GM18499 (cell line): ENCODE measurements around the gene HEYL.

Experiments used
- ATAC-seq: cut with Tn5 transposase; IDR thresholded peaks from one replicate; pipeline ENCODE4 v1.9.1; 2021; ENCODE audit warnings: moderate number of reproducible peaks; ENCODE audit not compliant: insufficient read depth, unreplicated experiment

Gene HEYL

DNA sequence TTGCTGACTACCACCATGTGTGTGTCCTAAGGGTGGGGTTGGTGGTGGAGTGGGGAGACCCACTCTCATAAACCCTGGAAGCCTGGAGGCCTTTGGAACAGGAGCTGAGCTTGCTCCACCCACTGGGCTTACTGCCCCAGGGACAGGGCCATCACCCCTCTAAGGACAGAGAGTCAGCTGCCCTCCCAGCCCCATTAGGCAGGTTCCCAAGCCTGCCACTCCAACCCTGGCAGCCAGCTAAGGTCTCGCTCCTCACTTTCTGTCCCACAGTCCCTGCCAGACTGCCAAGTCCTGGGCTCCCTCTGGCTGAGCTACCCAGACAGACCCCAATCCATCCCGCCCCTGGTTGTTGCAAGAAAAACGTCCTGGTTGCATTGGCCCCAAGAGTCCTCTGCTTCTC, 28.7 kb upstream of the HEYL start:
- no peak for ATAC-seq

DNA sequence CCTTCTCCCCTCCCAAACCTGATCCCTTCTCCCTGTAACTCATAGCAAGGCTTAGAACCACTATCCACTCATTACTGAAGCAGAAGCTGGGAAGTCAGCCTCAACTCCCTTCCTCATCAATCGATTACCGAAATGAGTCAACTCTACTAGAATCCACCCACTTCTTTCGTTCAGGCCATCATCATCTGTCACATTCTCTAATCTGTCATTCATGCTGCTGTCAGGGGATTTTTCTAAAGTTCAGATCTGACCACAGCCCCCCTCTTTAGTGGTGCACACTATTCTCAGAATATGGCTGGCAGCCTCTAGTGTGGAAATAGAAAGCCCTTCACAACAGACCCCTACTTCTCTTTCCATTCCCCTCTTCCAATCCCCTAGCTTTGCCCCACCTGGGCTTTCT, 27.3 kb upstream of the HEYL start:
- peak; percentile 67 for ATAC-seq

DNA sequence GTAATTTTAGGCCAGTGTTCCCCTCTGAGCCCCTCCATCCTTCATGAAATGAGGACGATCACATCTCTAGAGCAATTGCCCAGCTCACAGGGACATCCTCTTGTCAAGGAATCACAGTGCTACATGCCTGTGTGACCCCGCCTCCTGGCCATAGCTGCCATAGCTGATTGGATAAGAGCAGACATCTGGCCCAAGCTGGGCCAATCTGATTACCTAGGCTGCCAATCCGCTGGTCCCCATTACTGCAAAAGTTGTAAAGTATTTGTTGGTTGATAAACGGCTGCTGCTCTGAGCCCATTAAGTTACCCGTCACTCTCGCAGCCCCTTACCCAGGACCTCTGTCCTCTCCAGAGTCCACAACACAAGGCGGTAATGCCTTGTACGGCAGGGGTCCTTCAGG, 24.1 kb upstream of the HEYL start:
- ATAC-seq = no peak

DNA sequence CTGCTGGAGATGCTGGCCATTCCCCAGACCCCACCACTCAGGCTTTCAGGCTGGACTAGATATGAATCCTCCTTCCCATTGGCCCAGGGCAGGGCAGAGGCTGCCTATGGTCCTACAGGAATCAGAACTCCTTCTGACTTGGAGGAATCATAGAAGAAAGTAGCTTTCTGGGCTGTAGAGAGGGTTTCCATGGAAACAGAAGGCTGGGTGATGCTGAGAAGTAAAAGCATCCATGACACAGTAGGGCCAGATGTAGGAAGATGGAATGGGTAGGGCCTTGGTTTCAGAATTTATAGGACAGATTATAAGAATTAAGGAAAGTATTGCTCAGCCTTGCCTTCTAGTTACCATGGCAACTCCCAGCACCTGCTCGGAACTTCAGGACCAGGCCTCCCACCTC, 23.4 kb upstream of the HEYL start:
- ATAC-seq = no peak

DNA sequence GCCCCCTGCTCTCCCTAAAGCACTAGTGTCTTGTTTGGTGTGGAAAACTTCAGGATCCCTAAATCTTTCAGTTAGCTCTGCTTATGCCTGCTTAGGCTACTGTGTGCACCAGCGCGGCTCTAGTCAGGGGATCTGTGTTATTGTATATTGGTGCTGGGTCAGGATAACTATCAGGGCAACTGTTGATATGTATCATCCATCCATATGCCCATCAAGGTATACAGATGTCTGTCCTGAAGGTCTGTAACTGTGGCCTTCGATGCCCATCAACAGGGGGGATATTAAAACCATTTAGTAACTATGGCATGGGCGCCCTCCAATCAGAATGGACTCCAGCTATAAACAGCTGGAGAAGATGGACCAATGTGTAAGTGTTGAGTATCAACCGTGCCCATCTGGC, 20.1 kb upstream of the HEYL start:
- ATAC-seq = no peak

DNA sequence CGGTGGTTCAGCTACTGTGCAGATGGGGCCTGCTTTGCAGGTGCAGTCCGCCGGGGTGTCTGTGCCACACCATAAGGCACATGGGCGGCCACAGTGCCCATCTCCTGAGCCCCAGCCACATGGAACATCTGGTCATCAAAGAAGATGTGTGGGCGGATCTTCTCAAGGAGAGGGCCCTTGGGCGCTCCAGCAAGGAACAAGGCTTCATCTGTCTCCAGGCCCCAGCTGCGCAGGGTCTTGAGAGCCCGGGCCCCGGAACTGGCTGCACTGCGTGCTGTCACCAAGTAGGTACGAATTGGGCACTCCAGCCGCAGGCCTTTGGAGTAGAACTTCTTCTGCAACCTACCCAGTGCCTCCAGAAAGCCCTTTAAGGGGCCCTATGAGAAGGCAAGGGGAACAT, 19.7 kb upstream of the HEYL start:
- no peak for ATAC-seq

DNA sequence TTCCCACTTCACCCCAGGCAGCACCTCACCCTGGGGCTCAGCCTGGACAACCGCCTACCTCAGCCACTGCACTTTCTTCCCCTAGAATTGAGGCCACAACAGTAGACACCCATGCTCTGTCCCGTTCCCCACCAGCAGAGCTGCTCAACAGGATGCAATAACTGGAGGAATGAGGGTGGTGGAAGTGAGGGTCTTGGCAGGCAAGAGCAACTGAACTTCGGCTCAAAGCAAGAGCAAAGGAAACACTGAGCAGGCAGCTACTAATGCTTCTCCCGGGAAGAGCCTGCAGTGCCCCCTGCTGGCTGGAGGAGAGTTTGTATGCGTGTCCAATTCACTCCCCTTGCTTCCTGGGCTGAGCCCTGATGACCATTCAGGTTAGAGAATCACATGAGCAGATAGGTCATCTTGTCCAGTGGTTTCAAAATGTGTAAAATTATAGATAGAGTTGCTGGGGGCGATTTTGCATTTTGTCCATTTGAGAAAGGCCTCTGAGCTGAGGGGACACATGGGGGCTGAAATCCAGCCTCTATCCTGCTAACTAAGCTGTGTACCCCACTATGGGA, 18.6 kb upstream of the HEYL start:
- no peak for ATAC-seq

DNA sequence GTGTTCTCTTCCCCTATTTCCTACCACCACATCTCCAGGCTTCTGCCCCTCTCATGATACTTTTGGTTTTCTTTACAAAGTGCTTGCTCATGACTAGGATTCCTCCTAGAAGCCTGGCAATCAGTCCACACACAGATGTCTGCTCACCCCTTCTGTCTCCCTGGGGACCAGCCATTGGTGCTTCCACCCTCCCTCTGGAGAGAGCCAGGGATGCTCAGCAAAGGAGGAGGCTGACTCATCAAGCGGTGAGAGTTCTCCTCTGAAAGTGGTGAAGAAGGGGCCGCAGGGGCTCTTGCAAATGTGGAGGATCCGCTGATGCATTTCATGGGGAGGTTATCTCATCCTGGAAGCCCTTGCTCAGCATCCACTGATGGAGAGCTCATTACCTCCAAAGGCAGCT, 18.0 kb upstream of the HEYL start:
- no peak for ATAC-seq

DNA sequence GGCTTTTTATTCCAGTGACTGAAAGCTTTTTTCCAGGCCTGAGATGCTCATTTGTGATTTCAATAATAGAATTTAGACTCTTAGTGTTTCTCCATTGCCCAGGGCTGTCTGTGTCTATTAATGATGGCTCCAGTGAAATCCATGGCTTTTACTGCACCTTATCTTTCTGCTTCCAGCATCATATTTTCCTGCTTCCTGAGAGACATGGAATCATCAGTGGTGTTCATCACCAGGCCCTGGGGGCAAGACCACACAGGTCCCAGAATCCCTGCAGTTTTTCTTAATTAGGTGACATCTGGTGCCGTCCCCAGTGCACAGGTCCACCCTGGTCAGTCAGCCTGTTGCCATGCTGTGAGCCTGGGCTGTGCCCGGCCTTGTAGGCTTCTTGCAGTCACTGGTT, 16.9 kb upstream of the HEYL start:
- no peak for ATAC-seq

DNA sequence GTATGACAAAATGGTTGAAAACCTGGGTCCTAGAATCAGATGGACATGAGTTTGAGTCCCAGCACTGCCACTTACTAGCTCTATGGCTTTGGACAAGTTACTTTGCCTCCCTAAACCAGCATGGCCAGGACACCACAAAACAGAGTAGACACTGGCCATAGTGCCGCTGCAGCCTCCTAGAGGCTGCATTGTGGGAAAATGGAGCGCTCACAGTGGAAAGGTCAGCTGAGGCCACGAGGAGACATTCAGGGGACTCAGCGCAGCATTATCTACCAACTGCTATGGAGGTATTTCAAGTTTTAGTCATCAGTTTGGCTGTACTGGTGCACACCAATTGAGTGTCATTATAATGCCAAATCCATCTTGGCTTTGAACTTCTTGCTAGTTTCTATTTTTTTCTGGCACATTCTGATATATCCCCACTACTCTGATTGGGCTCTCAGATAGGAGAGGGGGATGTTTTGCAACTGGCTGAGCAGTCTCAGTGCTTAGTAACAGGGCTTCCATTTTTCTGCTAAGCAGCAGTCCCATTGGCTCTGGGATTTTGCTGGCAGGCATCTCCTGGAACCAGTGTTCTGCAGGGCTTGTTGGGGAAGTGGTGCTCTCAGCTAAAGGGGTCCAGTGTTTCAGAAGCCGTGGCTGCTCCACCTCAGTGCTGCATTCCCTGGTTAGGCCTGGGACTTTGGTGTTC, 16.3 kb upstream of the HEYL start:
- ATAC-seq = no peak

DNA sequence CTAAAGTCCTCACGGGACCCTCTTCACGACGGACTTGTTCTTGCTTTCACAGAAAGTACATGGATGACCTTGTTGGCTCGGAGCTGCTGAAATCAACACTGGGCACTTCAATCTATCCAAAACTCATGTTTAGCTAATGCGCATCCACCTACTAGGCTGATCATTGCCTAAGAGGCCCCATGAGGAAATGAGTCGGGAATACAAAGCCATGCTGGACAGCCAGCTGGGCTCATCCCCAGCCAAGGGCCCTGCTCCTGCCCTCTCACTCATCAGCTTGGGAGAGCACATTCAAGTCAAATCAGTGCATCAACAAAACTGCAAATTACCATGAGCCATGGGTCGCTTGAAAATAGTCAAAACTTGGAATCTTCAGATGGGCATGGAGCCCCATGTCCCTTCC, 14.8 kb upstream of the HEYL start:
- no peak for ATAC-seq

DNA sequence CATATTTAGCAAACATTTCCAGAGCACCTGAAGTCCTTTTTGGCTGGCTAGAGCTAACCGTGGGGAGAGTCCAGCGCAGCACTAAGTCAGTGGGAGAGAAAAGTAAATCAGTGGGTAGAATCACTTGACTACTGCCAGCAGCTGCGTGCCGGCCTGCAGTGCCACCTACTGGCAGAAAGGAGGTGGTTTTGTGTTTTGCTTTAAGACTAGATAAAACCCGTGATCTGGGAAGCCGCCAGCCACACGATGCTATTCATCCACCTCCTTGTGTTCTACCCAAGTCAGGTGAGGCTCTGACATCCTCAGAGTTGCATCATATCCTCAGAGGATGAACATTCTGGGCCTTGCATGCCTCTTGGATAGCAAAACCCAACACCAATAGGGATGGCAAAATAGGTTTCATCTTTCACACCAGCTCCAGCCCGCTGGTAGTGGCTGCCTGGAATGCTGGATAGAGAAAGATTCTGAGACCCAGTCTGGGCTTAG, 14.1 kb upstream of the HEYL start:
- ATAC-seq = no peak

DNA sequence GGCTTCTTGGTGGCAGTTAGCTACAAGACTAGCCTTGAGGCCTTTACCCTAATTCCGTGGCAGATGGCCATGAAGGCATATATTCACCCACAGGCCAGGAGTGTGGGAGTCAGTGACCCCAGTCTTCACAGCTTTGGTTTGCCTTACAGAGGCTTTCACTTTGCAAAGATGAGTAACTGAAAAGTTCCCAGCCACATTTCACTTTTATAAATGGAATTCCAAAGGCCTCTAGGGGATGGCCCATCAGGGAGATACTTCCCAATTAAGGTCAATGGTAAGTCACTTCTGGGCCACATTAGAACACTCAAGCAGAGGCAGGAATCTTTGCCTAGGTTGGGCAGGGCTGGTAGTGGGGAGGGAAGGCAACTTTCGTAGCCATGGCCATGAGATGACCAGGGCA, 13.1 kb upstream of the HEYL start:
- no peak for ATAC-seq

DNA sequence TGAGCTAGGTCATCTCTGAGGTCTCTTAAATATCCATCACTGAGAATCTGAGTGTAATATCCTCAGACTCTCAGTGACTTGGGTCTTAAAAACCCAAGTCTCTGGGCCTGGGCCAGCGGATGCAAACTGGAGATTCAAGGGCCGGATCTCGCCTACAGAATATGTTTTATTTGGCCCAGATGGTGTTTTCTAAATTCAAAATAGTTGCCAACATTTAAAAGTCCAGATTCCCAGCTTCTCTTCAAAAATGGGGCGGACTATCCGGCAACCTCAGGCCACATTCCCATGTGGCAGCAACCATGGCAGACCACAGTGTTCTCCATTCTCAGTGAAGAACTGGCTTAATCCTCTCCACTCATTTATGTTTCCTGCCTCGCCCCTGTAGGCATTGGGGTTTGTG, 12.7 kb upstream of the HEYL start:
- ATAC-seq = no peak

DNA sequence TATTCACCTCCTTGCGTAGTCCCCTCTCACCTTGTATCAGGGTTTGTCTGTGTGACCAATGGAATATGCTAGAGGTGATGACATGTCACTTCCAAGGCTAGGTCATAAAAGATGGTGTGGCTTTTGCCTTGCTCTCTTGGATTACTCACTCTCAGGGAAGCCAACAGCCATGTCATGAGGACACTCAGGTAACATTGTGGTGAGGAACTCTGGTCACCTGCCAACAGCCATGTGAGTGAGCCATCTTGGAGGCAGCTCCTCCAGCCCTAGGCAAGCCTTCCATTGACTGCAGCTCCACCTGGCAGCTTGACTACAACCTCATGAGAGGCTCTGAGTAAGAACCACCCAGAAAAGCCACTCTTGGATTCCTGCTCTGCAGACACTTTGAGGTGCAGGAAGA, 11.0 kb upstream of the HEYL start:
- no peak for ATAC-seq

DNA sequence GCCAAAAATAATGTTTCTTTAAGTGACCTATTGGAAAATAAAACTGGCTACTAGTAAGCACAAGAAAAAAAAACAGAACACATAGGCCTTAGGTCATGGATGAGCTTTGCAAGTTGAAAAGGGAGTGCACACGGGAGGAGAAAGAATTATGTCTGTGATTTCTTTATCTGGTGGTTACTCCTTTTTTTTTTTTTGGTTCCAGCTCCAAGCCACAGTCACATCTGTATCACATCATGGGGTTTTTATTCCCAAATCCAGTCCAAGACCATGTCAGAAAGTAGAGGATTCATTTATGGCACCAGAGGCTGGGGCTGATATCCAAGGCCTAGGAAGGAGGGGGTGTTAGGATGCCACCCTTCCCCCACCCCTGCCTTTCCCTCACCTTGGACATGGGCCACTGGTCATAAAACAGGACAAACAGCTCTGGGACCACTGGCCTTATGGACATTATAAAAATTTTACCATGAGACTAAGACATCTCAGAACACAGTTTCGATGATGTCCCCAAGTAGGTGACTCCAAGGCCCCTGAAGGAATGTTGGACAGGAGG, 10.3 kb upstream of the HEYL start:
- ATAC-seq = no peak

DNA sequence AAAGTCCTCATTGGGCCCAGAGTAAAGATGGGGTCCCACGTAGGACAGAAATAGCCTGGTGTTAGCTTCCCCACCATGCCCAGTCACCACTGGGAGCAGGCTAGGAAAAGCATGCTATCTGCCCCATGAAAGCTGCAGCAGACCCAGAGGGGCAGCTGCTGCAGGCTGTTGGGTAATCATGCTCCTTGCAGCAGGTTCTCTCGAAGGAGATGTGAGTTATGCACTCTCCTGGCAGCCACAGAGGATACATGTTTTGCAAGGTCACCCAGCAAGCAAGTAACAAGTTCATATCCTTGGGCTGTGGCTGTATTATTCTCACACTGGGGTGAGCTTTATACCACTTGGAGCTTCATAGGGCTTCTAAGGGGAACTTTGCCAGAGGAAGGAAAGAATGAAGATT, 9.1 kb upstream of the HEYL start:
- ATAC-seq = no peak

DNA sequence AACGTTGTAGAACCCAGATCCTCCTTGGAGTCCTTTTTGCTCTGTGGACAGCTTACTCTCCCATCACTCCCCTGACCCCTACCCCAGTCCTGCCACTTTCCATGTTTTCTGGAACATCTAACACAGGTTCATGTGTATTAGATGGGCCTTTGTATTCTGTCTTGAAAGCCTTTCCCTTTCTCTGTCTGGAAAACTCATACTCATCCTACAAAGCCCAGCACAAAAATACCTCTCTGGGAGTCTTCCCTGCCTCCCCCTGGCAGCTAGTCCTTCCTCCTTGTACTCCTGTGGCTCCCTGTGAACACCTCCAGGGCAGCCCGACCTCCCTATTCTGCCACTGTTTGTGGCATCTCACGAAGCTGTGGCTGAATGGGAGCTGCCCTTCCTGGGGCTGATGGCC, 7.8 kb upstream of the HEYL start:
- ATAC-seq = no peak

DNA sequence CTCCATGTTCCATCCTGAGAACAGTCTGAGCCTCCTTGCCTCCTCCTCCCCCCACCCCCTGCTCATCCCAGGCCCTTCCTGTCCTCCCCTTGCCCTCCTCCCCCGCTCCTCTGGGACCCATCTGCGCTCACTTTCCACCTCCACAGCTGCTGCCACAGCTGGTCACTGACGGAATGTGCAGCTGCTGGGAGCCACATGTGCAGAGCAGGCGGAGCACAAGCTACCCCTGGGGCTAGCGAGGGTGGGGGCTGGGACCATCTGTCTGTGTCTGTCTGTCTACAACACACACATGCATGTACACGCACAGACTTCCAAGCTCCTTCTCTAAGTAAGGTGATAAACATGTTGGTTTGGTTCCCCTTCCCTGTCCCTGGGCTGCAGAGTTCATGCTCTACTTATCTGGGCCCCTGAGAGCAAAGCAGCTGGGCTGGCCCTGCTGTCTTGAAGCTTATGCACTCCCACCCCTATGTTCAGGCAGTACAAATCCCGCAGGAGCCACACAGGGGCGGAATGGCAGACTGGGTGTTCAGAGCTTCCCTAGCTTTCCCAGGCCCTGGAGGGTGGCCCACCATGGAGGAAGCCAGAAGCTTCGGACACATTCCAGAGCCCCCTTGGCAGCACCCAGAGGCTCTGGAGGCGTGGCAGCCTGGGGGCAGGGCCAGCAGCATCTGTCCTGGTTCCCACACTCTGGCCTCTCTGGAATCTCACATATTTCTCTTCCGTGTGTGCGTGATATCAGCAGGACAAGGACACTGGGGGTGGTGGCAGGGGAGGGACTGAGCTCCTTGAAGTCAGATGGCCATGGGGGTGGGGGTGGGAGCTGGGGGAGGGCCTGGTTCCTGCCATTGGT, 7.0 kb upstream of the HEYL start:
- no peak for ATAC-seq

DNA sequence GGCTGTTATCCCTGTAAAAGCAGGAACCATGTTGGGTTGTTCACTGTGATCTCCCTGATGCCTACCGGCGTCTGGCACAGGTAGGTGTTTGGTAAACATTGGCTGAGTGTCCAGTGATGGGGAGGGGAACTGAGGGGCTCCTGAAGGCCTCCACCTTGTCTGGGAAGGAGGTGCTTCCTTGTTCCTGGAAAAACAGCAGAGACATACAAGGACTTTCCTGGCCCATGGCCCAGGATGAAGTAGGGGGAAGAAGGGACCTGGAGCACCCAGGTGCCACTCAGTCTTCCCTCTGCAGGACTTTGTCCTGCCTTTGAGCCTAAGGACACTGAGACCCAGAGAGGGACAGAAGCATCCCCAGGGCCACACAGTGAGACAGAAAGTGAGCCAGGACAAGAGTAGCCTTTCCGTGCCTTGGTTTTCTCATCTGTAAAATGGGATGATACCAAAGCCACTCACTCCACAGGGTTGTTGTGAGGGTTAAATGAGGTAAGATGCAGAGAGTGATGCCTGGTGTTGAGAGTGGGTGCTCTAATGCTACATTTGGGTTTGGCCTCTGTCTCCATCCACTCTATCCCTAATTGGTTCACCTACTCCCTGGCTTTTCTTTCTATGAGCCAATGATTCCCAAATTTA, 6.1 kb upstream of the HEYL start:
- ATAC-seq = no peak

DNA sequence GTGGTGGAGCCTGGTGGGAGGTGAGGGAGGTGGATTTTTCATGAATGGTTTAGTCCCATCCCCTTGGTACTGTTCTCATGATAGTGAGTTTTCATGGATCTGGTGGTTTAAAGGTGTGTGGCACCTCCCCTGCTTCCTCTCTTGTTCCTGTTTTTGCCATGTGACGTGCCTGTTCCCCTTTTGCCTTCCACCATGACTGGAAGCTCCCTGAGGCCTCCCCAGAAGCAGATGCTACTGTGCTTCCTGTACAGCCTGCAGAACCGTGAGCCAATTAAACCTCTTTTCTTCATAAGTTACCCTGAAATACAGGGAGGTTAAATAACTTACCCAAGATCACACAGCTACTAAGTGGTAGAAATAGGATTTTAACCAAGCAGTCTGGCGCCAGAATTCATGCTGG, 4.3 kb upstream of the HEYL start:
- no peak for ATAC-seq
